ENCODE measurements around the gene ABCF1. TPM values are rescaled to one million over a fixed set of nuclear protein-coding genes. Genes with fewer than 3 reads are reported as not detected.

ABCF1 gene
- total and polyA plus RNA-seq, 9 of the 15 experiments (the other 6 are each of a cell fraction or from before 2014, with no cell fraction given) = 41.6 to 193 (median 102) TPM

DNA sequence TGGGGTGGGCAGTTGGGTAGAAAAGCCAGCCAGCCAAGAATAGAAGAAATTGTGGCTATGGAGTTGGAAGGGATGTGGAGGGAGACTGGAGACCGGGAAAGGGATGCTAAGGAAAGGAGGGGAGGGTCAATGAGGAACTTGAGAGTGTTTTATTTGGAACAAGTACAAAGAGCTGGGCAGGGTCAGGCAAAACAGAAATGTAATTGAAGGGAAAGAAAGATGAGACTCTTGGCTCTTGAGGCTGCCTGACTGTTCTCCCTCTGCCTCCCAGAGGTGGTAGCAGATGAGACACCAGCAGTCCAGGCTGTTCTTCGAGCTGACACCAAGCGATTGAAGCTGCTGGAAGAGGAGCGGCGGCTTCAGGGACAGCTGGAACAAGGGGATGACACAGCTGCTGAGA, 12.7 kb downstream of the ABCF1 start:
- ChIA-PET POLR2A (interaction anchor here (0.8 to 8.4 kb wide), 8 partner anchors 8 to 30 kb away, joined by 3 to 67 read pairs (median 8); partner anchors contain the start of gene ABCF1), CTCF (ENCODE audit: low intra/inter-chr PET ratio) (no interaction called here)
- ATAC-seq (no peak), DNase-seq (ENCODE audit: extremely low read depth in 1 of 4, low spot score in 3 of 4) (no peak), FAIRE-seq (no peak)
- in situ Hi-C loops (cut with MboI) (no loop called here), intact Hi-C loops (cut with micrococcal nuclease) (no loop called here)
- Histone ChIP-seq H3K9me1 (ENCODE audit: control insufficient read depth, insufficient read depth, low read length) (no peaks in the 10 kb centered on the region), H3K4me2 (ENCODE audit: insufficient read depth, low read length) (no peak overlapping the region), H3K27ac (ENCODE audit: extremely low read depth, low read depth, low read length) (no peak overlapping the region), H3K27me3 (ENCODE audit: control insufficient read depth in 2 of 2, insufficient read depth in 2 of 2, low read length in 2 of 2) (no peaks in the 10 kb centered on the region), H3K4me1 (replicated peaks in 1 of 2; ENCODE audit: control insufficient read depth in 2 of 2, insufficient read depth in 2 of 2, low read length in 2 of 2) (no peaks in the 10 kb centered on the region), H3K9me3 (replicated peaks; ENCODE audit: control insufficient read depth, insufficient read depth, low read depth, low read length) (no peaks in the 10 kb centered on the region), H3K9ac (ENCODE audit: insufficient read depth in 1 of 2, low read depth in 2 of 2, low read length in 2 of 2) (no peak overlapping the region), H2AFZ (ENCODE audit: low read depth, low read length) (no peak overlapping the region), H3K4me3 (no peak overlapping the region), H3K36me3 (ENCODE audit: control insufficient read depth, insufficient read depth, low read length) (peaks cover 96% of the 10 kb centered on the region), H3K79me2 (ENCODE audit: control insufficient read depth, insufficient read depth, low read length) (no peaks in the 10 kb centered on the region), H4K20me1 (replicated peaks; ENCODE audit: control insufficient read depth, insufficient read depth, low read length) (no peaks in the 10 kb centered on the region)
- 93% methylated on average over 5 of the region's 5 CpGs for WGBS (ENCODE audit: insufficient coverage, low coverage, missing lambda C conversion rate)
- no TSS peak for BruUV-seq (replicated peaks)
- TF ChIP-seq GTF2A2 (tag; IDR thresholded peaks at IDR 0.05) = no peak
- no peak for TF ChIP-seq CHCHD3 (CRISPR knock-in tag; IDR thresholded peaks at IDR 0.05)
- no peak for TF ChIP-seq ZNF133 (CRISPR knock-in tag; IDR thresholded peaks at IDR 0.05)
- TF ChIP-seq MTF1 (CRISPR knock-in tag; IDR thresholded peaks at IDR 0.05; ENCODE audit: borderline replicate concordance) = no peak
- TF ChIP-seq POLR2AphosphoS5 (IDR thresholded peaks at IDR 0.05; ENCODE audit: control insufficient read depth, insufficient read depth, low read depth, low read length) = 0 out of 2 replicates have a peak, but pooled peaks have one; percentile 11
- TF ChIP-seq, protein P1, sequence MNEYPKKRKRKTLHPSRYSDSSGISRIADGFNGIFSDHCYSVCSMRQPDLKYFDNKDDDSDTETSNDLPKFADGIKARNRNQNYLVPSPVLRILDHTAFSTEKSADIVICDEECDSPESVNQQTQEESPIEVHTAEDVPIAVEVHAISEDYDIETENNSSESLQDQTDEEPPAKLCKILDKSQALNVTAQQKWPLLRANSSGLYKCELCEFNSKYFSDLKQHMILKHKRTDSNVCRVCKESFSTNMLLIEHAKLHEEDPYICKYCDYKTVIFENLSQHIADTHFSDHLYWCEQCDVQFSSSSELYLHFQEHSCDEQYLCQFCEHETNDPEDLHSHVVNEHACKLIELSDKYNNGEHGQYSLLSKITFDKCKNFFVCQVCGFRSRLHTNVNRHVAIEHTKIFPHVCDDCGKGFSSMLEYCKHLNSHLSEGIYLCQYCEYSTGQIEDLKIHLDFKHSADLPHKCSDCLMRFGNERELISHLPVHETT (CRISPR knock-in tag; conservative IDR thresholded peaks at IDR 0.05 in 1 of 2, IDR thresholded peaks at IDR 0.05 in 1 of 2) = no peak
- TF ChIP-seq POLR2A (conservative IDR thresholded peaks at IDR 0.05) = no peak
- TF ChIP-seq MAZ (CRISPR knock-in tag; conservative IDR thresholded peaks at IDR 0.05 in 1 of 2, IDR thresholded peaks at IDR 0.05 in 1 of 2) = no peak
- TF ChIP-seq SREBF2 (CRISPR knock-in tag; IDR thresholded peaks at IDR 0.05) = no peak

All from K562 (cell line).